ENCODE data around the gene TMEM72. TPM values are rescaled to one million over a fixed set of nuclear protein-coding genes. Genes with fewer than 3 reads are reported as not detected.
"Not testable (repeated sequence)": the region's sequence is repeated elsewhere in the genome, so short reads cannot be mapped to it uniquely, and the experiment has no call there.

The TMEM72 gene
- total RNA-seq, 1 donor from 2014 or later = not detected

GRCh38 chr10:44865289-44865671 is 45.9 kb upstream of the TMEM72 start:
- no peak for TF ChIP-seq CTCF (conservative IDR thresholded peaks at IDR 0.05; ENCODE audit: low read depth, low read length)
- H3K4me3 ChIP-seq (ENCODE audit: low read depth, low read length) = peak overlapping the region; percentile 26
- no peak for DNase-seq (ENCODE audit: low read depth)

GRCh38 chr10:44866367-44866766 is 44.8 kb upstream of the TMEM72 start:
- not testable (repeated sequence) for H3K4me3 ChIP-seq (ENCODE audit: low read depth, low read length); DNase-seq (ENCODE audit: low read depth)

GRCh38 chr10:44870031-44870430 is 41.1 kb upstream of the TMEM72 start:
- no peak for DNase-seq (ENCODE audit: low read depth)
- no peak for TF ChIP-seq CTCF (conservative IDR thresholded peaks at IDR 0.05; ENCODE audit: low read depth, low read length)
- no peak overlapping the region for H3K4me3 ChIP-seq (ENCODE audit: low read depth, low read length)

GRCh38 chr10:44873160-44873559 is 38.0 kb upstream of the TMEM72 start:
- TF ChIP-seq CTCF (conservative IDR thresholded peaks at IDR 0.05; ENCODE audit: low read depth, low read length) = no peak
- DNase-seq (ENCODE audit: low read depth) = no peak
- H3K4me3 ChIP-seq (ENCODE audit: low read depth, low read length) = no peak overlapping the region

GRCh38 chr10:44874166-44874565 is 37.0 kb upstream of the TMEM72 start:
- DNase-seq (ENCODE audit: low read depth) = no peak
- H3K4me3 ChIP-seq (ENCODE audit: low read depth, low read length) = no peak overlapping the region
- no peak for TF ChIP-seq CTCF (conservative IDR thresholded peaks at IDR 0.05; ENCODE audit: low read depth, low read length)

GRCh38 chr10:44878706-44879530 is 32.2 kb upstream of the TMEM72 start:
- peak; percentile 24 for TF ChIP-seq CTCF (conservative IDR thresholded peaks at IDR 0.05; ENCODE audit: low read depth, low read length)
- peak overlapping the region; percentile 47 for H3K4me3 ChIP-seq (ENCODE audit: low read depth, low read length)
- peak; percentile 10 for DNase-seq (ENCODE audit: low read depth)

- no peak overlapping the region for H3K4me3 ChIP-seq (ENCODE audit: low read depth, low read length)
- no peak for TF ChIP-seq CTCF (conservative IDR thresholded peaks at IDR 0.05; ENCODE audit: low read depth, low read length)
- DNase-seq (ENCODE audit: low read depth) = no peak
These were observed 31.6 kb upstream of the TMEM72 start for GRCh38 chr10:44879531-44879899.
